Suprapubic skin (tissue), 3 donors: ENCODE measurements around the gene ZDHHC17.

ENCODE experiments used
- POLR2A ChIP-seq, 2 donors: fragments of 450-650 bp; IDR thresholded peaks; one replicate each; pipeline ENCODE4 v1.6.1; 2017; ENCODE audit warnings: antibody characterized with exemption in 2 of 2, mild to moderate bottlenecking in 2 of 2, moderate library complexity in 2 of 2
- TF ChIP-seq, protein P1 (sequence below), 2 donors: fragments of 200-600 bp in 1 of 2; fragments of 450-650 bp in 1 of 2; sonication (generic) in 1 of 2; IDR thresholded peaks; one replicate each; pipeline ENCODE4 v1.5.1; 2016 to 2019; ENCODE audit warnings: antibody characterized with exemption in 2 of 2, mild to moderate bottlenecking in 1 of 2, moderate library complexity in 1 of 2

DNA sequence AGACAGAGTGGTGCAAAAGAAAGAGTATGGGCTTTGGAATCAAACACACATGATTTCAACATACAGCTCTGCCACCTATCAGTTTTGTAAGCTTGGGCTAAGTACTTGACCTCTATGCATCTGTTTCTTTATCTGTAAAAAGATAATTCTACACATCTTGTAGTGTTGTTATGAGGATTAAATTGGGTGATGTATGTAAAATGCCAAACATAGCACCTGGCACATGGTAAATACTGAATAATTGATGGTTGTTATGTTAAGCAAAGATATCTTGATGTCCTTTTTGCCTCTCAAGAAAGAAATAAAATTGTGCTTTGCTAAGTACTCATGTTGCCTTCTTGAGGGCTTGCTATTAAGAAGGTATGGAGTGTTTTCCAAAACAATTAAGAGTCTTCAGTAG is 117.2 kb downstream of the ZDHHC17 start:
- TF ChIP-seq, protein P1, sequence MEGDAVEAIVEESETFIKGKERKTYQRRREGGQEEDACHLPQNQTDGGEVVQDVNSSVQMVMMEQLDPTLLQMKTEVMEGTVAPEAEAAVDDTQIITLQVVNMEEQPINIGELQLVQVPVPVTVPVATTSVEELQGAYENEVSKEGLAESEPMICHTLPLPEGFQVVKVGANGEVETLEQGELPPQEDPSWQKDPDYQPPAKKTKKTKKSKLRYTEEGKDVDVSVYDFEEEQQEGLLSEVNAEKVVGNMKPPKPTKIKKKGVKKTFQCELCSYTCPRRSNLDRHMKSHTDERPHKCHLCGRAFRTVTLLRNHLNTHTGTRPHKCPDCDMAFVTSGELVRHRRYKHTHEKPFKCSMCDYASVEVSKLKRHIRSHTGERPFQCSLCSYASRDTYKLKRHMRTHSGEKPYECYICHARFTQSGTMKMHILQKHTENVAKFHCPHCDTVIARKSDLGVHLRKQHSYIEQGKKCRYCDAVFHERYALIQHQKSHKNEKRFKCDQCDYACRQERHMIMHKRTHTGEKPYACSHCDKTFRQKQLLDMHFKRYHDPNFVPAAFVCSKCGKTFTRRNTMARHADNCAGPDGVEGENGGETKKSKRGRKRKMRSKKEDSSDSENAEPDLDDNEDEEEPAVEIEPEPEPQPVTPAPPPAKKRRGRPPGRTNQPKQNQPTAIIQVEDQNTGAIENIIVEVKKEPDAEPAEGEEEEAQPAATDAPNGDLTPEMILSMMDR (IDR thresholded peaks at IDR 0.05) = no peak
- TF ChIP-seq POLR2A (IDR thresholded peaks at IDR 0.05) = no peak
